Esophagus squamous epithelium (tissue), 5 donors: ENCODE data around the gene LRRC34. TPM values are rescaled to one million over a fixed set of nuclear protein-coding genes. Genes with fewer than 3 reads are reported as not detected.

Experiments
- DNase-seq: peaks from one replicate; lab custom pipeline; 2025; lab: John Stamatoyannopoulos, UW
- H3K27ac ChIP-seq, 4 donors: fragments of 200-600 bp; sonication (generic); one replicate each; pipeline ENCODE4 v1.5.1; 2016 to 2019; ENCODE audit warnings: mild to moderate bottlenecking in 1 of 4
- H3K27me3 ChIP-seq, 4 donors: fragments of 200-600 bp; sonication (generic); 1 replicate in 3 of 4; 2 replicates in 1 of 4; pipeline versions ENCODE4 v1.5.1 to v1.6.0; 2017 to 2021; ENCODE audit warnings: antibody characterized with exemption in 1 of 4
- H3K36me3 ChIP-seq, 3 donors: fragments of 200-600 bp; sonication (generic); one replicate each; pipeline ENCODE4 v1.5.1; 2016 to 2019
- H3K4me1 ChIP-seq, 3 donors: fragments of 200-600 bp; sonication (generic); one replicate each; pipeline ENCODE4 v1.5.1; 2017 to 2019
- H3K4me3 ChIP-seq, 4 donors: fragments of 200-600 bp; sonication (generic); 1 replicate in 3 of 4; 2 replicates in 1 of 4; pipeline ENCODE4 v1.5.1; 2016 to 2019; ENCODE audit warnings: mild to moderate bottlenecking in 2 of 4, moderate library complexity in 1 of 4
- H3K9me3 ChIP-seq, 3 donors: fragments of 200-600 bp; sonication (generic); one replicate each; pipeline ENCODE4 v1.5.1; 2016 to 2019
- POLR2A ChIP-seq, 4 donors: fragments of 450-650 bp; IDR thresholded peaks; one replicate each; pipeline ENCODE4 v1.6.1; 2017; ENCODE audit warnings: antibody characterized with exemption in 4 of 4, mild to moderate bottlenecking in 4 of 4, moderate library complexity in 3 of 4
- whole genome bisulfite sequencing, 2 donors: methylation state at CpG; one replicate each; pipeline ENCODE4 v1.1.5; 2018; 5-methylcytosine and 5-hydroxymethylcytosine counted together
- intact Hi-C: fragments of 100-400 bp; cut with DNase I; formaldehyde crosslinking; loops from one replicate; pipeline ENCODE4 v1.15.0; 2022
- total RNA-seq, 4 donors: library from RNA; depleted of rRNA; stranded (reverse); fragments of >200 nt; gene quantifications; one replicate each; pipeline ENCODE4 v1.1.0, GENCODE V29; 2016
- TF ChIP-seq, protein P1 (sequence below), 6 experiments: fragments of 450-650 bp in 4 of 6; fragments of 200-600 bp in 2 of 6; sonication (generic) in 2 of 6; IDR thresholded peaks; one replicate each; pipeline ENCODE4 v1.5.1; 2016 to 2019; ENCODE audit warnings: antibody characterized with exemption in 6 of 6, mild to moderate bottlenecking in 4 of 6, moderate library complexity in 4 of 6
- donor health status: DM: yes; HTN: yes; CAD: no.

LRRC34 gene
- total RNA-seq, 4 donors from 2014 or later: 0.35 to 1.3 TPM; not detected in 2

DNA sequence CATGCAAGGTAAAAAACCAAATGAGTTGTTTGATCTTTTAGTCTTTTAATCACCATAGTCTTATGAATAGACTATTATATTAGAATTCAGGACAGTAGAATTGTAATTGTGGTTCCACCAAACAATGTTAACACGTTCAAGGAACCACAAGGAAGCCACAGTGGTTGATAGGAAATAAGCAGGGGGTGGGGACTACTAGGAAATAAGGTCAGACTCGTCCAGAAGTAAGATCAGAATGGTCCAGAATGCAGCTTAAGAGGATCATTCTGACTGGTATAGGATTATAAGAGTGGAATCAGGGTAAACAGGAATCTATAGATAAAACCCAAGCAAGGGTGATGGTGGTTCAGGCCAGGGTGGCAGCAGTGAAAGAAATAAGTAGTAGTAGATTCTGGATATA lies 32.0 kb downstream of the LRRC34 start:
- no peak overlapping the region for H3K27ac ChIP-seq
- H3K4me3 ChIP-seq: no peak overlapping the region
- TF ChIP-seq, protein P1, sequence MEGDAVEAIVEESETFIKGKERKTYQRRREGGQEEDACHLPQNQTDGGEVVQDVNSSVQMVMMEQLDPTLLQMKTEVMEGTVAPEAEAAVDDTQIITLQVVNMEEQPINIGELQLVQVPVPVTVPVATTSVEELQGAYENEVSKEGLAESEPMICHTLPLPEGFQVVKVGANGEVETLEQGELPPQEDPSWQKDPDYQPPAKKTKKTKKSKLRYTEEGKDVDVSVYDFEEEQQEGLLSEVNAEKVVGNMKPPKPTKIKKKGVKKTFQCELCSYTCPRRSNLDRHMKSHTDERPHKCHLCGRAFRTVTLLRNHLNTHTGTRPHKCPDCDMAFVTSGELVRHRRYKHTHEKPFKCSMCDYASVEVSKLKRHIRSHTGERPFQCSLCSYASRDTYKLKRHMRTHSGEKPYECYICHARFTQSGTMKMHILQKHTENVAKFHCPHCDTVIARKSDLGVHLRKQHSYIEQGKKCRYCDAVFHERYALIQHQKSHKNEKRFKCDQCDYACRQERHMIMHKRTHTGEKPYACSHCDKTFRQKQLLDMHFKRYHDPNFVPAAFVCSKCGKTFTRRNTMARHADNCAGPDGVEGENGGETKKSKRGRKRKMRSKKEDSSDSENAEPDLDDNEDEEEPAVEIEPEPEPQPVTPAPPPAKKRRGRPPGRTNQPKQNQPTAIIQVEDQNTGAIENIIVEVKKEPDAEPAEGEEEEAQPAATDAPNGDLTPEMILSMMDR (IDR thresholded peaks at IDR 0.05): no peak
- no peak for TF ChIP-seq POLR2A (IDR thresholded peaks at IDR 0.05)
- DNase-seq: no peak
- intact Hi-C loops: no loop called here
- H3K9me3 ChIP-seq: no peaks in the 10 kb centered on the region
- H3K4me1 ChIP-seq: peaks cover 0 to 7% (median 3%) of the 10 kb centered on the region in 3 donors
- no peaks in the 10 kb centered on the region for H3K27me3 ChIP-seq
- H3K36me3 ChIP-seq: peaks cover 0 to 100% (median 5%) of the 10 kb centered on the region in 3 donors
- 53 to 54% methylated on average over 2 of the region's 2 CpGs for WGBS, 2 donors

DNA sequence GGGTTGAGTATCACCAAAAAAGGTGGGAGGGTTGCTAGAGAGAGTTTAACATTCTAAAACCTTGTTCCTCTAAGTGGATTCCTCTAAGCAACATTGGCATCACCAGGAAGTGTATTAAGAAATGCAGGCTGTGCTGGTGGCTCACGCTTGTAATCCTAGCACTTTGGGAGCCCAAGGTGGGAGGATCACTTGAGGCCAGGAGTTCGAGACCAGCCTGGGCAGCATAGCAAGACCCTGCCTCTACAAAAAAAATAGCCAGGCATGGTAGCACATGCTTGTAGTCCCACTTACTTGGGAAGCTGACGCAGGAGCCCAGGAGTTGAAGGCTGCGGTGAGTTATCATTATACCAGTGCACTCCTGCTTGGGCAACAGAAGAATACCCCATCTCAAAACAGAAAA lies 34.9 kb downstream of the LRRC34 start:
- no peaks in the 10 kb centered on the region for H3K27me3 ChIP-seq
- intact Hi-C loops: no loop called here
- no peak for DNase-seq
- 74 to 76% methylated on average over 4 of the region's 4 CpGs for WGBS, 2 donors
- peaks cover 10 to 28% (median 21%) of the 10 kb centered on the region in 3 donors for H3K4me1 ChIP-seq
- H3K36me3 ChIP-seq: peaks cover 0 to 88% (median 0%) of the 10 kb centered on the region in 3 donors
- TF ChIP-seq, protein P1 (IDR thresholded peaks at IDR 0.05): no peak
- TF ChIP-seq POLR2A (IDR thresholded peaks at IDR 0.05): no peak
- H3K27ac ChIP-seq: no peak overlapping the region
- H3K4me3 ChIP-seq: no peak overlapping the region
- H3K9me3 ChIP-seq: no peaks in the 10 kb centered on the region

DNA sequence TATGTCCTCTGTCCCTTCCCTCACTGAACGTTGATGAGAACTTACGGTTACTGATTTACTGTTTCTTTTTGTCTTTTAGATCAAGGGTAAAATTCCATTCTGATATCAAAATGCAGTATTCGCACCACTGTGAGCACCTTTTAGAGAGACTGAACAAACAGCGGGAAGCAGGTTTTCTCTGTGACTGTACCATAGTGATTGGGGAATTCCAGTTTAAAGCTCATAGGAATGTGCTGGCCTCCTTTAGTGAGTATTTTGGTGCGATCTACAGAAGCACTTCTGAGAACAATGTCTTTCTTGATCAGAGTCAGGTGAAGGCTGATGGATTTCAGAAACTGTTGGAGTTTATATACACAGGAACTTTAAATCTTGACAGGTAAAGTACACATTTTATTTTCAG lies 38.5 kb downstream of the LRRC34 start:
- 24 to 33% methylated on average over 5 of the region's 5 CpGs for WGBS, 2 donors
- H3K9me3 ChIP-seq: no peaks in the 10 kb centered on the region
- intact Hi-C loops: no loop called here
- H3K4me3 ChIP-seq: peak overlapping the region; percentile 68 to 99 (median 80)
- no peak for DNase-seq
- peaks cover 0 to 51% (median 0%) of the 10 kb centered on the region in 3 donors for H3K36me3 ChIP-seq
- peak overlapping the region in 2 of 4 donors; percentile 99 to 100 for H3K27ac ChIP-seq
- H3K27me3 ChIP-seq: no peaks in the 10 kb centered on the region
- TF ChIP-seq, protein P1 (IDR thresholded peaks at IDR 0.05): no peak
- no peak for TF ChIP-seq POLR2A (IDR thresholded peaks at IDR 0.05)
- peaks cover 10 to 33% (median 21%) of the 10 kb centered on the region in 3 donors for H3K4me1 ChIP-seq

DNA sequence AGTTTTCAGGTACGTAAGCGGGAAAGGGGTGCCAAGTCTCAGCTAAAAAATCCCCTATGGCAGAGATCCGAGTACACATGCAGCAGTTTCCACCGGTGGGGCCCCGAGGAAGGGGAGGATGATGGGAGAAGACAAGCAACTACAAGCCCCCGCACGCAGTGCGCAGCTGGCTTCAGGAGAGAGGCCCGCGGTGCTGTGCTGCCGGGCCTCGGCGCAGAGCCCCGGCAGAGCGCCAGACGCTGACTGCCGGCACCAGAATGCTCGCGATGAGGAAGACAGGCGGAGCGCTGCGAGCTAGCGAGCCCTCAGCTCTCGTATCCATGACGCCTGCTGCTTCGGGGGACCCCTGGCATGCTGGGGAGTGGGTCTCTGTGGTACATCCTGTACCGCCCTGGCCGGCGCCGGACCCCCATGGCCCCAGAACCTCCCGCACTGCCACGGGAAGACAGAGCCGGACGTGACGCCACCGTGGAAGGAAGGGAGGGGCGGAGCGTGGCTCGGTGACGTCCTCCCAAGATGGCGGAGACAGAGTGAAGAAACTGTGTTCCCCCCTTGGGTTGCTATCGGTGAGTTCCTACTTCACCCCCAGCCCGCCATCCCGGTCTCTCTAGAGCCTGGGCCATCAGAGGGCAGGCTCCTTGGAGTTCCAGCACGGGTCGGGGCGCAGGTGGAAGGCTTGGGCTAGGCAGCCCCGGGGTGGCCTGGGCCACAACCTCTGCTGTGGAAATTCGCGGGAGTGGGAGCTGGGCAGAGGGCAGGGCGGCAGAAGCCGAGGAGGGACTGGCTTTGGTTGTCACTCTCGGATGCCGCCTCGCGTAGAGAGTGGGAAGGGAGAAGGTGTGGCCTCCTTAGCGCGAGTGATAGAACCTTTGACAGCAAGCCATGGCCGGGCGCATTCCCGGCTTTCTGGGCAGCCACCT lies 39.5 kb downstream of the LRRC34 start, which contains the start of gene MYNN:
Gene MYNN (plus strand): TSS at position 500 of the 920 bp plus-strand sequence. CDS start 900 bp downstream, outside the sequence.
- TF ChIP-seq, protein P1 (IDR thresholded peaks at IDR 0.05): peak in 1 of 6 experiments; percentile 19
- peak in 3 of 4 donors; percentile 95 to 100 (median 98) for TF ChIP-seq POLR2A (IDR thresholded peaks at IDR 0.05)
- intact Hi-C loops: no loop called here

More for the DNA sequence above, 39.5 kb downstream of the LRRC34 start, which contains the start of gene MYNN:
- DNase-seq: peak; percentile 73
- no peaks in the 10 kb centered on the region for H3K27me3 ChIP-seq
- H3K27ac ChIP-seq: peak within 1 kb of the TSS; percentile 99 to 100 (median 100)
- 0% methylated on average over 2 to 4 of the region's 61 CpGs for WGBS, 2 donors
- peaks cover 10 to 33% (median 21%) of the 10 kb centered on the region in 3 donors for H3K4me1 ChIP-seq
- H3K4me3 ChIP-seq: peak within 1 kb of the TSS; percentile 68 to 99 (median 80)
- H3K36me3 ChIP-seq: peaks cover 0 to 41% (median 0%) of the 10 kb centered on the region in 3 donors
- H3K9me3 ChIP-seq: no peaks in the 10 kb centered on the region
